Kidney epithelial cell (primary cell): ENCODE results near the gene AGTR1. TPM values are rescaled to one million over a fixed set of nuclear protein-coding genes. Genes with fewer than 3 reads are reported as not detected.

Experiments
- DNase-seq: peaks from one replicate; pipeline ENCODE4 v3.0.0-alpha.2; 2010; ENCODE audit warnings: low read depth
- H3K27me3 ChIP-seq: 2 replicates; pipeline ENCODE4 v1.6.0; 2011; ENCODE audit warnings: low read length; ENCODE audit not compliant: control insufficient read depth, insufficient read depth
- H3K36me3 ChIP-seq: 2 replicates; pipeline ENCODE4 v1.5.1; 2011; ENCODE audit warnings: low read length; ENCODE audit not compliant: control insufficient read depth, insufficient read depth
- H3K4me3 ChIP-seq: 2 replicates; pipeline ENCODE4 v1.5.1; 2011; ENCODE audit warnings: low read depth, mild to moderate bottlenecking, control low read depth, low read length
- total RNA-seq: library from RNA; depleted of rRNA; stranded (reverse); fragments of >200 nt; gene quantifications from 2 replicates; pipeline ENCODE4 v1.2.3, GENCODE V29; 2015
- TF ChIP-seq, protein P1 (sequence below): IDR thresholded peaks from 2 replicates; pipeline ENCODE4 v1.5.1; 2011; ENCODE audit warnings: mild to moderate bottlenecking, moderate library complexity, low read length, control low read depth, inconsistent platforms; ENCODE audit not compliant: insufficient read depth, poor library complexity, severe bottlenecking

Gene AGTR1
- total RNA-seq, 1 donor from 2014 or later = not detected

DNA sequence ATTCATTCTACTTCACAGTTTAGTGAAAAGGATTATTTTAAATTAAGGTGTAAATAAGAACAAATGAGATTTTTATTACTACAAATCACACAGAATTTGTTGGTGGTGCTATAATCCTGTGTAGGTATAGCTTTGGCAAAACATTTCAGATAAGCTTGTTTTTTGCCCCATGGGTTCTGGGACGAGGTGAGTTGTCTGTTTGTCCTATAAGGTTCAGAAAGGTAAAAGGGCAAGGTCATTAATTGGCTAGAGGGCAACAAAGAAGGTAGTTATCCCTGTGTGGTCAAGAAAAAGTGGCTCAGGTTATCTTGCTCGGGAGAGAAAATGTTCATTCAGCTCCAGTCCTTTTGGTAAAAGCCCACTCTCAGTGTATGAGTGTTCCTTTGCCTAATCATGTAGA is 23.2 kb downstream of the AGTR1 start:
- H3K36me3 ChIP-seq = no peaks in the 10 kb centered on the region
- no peak for DNase-seq
- H3K4me3 ChIP-seq = no peak overlapping the region
- H3K27me3 ChIP-seq = no peaks in the 10 kb centered on the region
- TF ChIP-seq, protein P1, sequence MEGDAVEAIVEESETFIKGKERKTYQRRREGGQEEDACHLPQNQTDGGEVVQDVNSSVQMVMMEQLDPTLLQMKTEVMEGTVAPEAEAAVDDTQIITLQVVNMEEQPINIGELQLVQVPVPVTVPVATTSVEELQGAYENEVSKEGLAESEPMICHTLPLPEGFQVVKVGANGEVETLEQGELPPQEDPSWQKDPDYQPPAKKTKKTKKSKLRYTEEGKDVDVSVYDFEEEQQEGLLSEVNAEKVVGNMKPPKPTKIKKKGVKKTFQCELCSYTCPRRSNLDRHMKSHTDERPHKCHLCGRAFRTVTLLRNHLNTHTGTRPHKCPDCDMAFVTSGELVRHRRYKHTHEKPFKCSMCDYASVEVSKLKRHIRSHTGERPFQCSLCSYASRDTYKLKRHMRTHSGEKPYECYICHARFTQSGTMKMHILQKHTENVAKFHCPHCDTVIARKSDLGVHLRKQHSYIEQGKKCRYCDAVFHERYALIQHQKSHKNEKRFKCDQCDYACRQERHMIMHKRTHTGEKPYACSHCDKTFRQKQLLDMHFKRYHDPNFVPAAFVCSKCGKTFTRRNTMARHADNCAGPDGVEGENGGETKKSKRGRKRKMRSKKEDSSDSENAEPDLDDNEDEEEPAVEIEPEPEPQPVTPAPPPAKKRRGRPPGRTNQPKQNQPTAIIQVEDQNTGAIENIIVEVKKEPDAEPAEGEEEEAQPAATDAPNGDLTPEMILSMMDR = no peak

DNA sequence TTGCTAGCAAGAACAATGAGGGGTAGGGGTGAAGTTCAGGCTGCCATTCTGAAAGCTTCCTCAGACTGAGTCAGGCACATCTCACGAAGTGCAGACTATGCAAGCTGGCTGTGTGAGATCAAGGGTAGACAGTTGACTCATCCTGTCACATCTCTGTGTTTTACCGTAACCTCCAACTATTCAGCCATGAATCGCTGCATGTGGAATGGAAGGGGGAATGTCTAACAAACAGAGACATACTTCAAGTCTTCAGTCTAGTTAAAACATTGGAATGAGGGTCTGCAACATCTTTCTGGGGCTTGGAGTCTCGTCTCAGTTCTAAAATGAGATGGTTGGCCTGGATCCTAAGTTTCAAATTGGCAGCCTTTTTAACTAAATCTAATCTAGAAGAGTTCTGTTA is 25.9 kb downstream of the AGTR1 start:
- DNase-seq = peak; percentile 41
- Histone ChIP-seq H3K27me3 (no peaks in the 10 kb centered on the region), H3K4me3 (no peak overlapping the region)

DNA sequence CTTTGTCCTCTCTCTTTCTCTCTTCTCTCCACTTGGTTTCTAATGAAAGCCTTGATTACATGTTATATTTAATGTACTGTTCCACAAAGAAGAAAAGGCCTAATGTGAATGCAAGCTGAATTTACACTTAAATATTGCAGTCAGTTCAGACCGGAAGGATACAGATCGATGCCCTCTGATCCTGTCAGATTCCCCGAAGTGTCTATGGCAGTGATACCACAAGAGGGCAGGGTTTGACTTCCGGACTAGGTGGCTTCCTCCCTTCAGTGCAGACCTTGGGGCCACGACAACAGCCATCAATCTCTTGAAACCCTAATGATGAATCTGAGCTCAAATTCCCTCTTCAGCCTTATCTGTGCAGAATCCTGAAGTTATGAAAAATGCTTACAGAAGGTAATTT is 29.5 kb downstream of the AGTR1 start:
- no peak for DNase-seq
- H3K4me3 ChIP-seq = no peak overlapping the region
- H3K27me3 ChIP-seq = no peaks in the 10 kb centered on the region
- no peaks in the 10 kb centered on the region for H3K36me3 ChIP-seq
- TF ChIP-seq, protein P1 = peak; percentile 53

More for the DNA sequence above, 25.9 kb downstream of the AGTR1 start:
- TF ChIP-seq, protein P1 = no peak
- H3K36me3 ChIP-seq = no peaks in the 10 kb centered on the region

DNA sequence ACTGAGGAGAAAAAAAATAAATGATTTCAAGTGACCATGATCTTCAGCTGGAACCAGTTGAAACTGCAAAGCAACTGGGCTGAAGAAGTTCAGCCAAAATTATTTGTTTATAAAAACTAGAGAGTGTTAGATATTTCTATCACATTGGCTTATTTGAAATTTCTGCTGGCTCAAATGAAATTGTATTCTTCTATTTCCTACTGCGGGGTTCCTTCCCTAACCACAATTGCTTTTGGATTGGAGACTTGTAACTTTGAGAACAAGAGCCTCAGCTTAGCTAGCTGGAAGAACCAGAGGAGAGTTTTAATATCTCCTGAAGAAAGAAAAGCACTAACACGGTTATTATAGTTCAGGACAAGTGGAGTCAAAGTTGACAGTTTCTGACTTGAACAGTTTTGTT is 31.1 kb downstream of the AGTR1 start:
- TF ChIP-seq, protein P1 = no peak
- H3K27me3 ChIP-seq = no peaks in the 10 kb centered on the region
- no peak for DNase-seq
- no peaks in the 10 kb centered on the region for H3K36me3 ChIP-seq
- H3K4me3 ChIP-seq = no peak overlapping the region

DNA sequence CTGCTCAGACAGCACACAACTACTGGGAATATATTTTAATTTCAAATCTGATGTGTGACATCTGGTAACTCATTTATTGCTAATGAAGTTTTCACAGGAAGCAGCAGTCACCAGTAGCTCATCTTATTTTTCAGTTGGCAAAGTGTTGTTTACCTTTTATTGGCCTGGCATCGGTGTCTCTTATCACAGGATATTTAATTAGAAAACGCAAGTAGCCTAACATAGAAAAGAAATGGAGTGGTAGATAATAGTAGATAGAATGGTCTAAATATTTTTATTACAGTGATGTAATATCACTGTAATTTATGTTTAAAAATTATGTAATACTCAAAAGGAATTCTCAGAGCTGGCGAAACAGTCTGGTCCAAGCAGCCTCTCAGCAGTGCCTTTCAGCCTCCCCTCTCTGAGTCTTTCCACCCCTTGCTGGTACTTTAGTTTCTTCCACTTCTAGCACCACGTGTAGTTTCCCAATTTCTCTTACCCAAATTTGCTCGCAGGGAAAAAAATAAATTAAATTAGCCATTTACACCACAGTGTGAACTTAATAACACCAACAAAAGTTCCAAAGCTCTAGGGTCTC is 31.9 kb downstream of the AGTR1 start:
- TF ChIP-seq, protein P1 = no peak
- Histone ChIP-seq H3K36me3 (no peaks in the 10 kb centered on the region), H3K27me3 (no peaks in the 10 kb centered on the region), H3K4me3 (no peak overlapping the region)
- DNase-seq = no peak

DNA sequence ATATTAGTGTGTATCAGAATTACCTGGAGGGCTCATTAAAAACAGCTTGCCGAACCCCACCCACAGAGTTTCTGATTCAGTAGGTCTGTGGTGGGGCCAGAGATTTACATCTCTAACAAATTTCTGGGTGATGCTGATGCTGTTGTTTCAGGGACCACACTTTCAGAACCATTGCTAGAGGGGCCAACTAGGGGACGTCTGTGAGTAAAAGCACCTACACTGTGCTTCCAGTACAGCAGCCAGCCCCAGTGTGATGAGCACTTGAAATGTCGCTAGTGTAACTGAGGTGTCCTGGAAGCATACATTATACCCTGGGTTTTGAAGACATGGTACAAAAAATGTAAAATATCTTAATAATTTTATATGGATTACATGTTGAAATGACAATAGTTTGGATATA is 33.0 kb downstream of the AGTR1 start:
- no peaks in the 10 kb centered on the region for H3K36me3 ChIP-seq
- H3K27me3 ChIP-seq = no peaks in the 10 kb centered on the region
- TF ChIP-seq, protein P1 = no peak
- DNase-seq = no peak
- H3K4me3 ChIP-seq = no peak overlapping the region
